Left colon (tissue), 2 donors: ENCODE data around the gene PRLR. TPM values are rescaled to one million over a fixed set of nuclear protein-coding genes. Genes with fewer than 3 reads are reported as not detected.
A peak's percentile ranks its signal among the peaks of the same experiment; 100 is the strongest.
"Not testable (repeated sequence)": the region's sequence is repeated elsewhere in the genome, so short reads cannot be mapped to it uniquely, and the experiment has no call there.

Experiments used
- ATAC-seq: fragments of 200-7000 bp; cut with Tn5 transposase; one replicate; pipeline ENCODE4 v1.9.1; 2020; ENCODE audit warnings: mild to moderate bottlenecking, moderate library complexity
- DNase-seq, 2 donors: peaks; one replicate each; pipeline ENCODE4 v3.0.0-alpha.2; 2020
- intact Hi-C, 2 donors: fragments of 100-400 bp; cut with DNase I in 1 of 2; cut with micrococcal nuclease in 1 of 2; formaldehyde crosslinking; loops; one replicate each; pipeline versions ENCODE4 v1.11.2 to v1.14.0; 2022; cut with DNase I, micrococcal nuclease
- total RNA-seq, 2 donors: library from RNA; stranded (reverse); fragmentation: NEBNext Ultra II Directional; extraction: Animal tissue kit (Norgen Biotek cat#: 25700); gene quantifications; one replicate each; pipeline ENCODE4 v1.2.1, GENCODE V29; 2021
- donor health status: DM: no; HTN: no; CAD: no.
- donor health status: DM: yes; HTN: yes; CAD: no.

The PRLR gene
- total RNA-seq, 2 donors from 2014 or later, result 28.6 to 41.9 TPM

DNA sequence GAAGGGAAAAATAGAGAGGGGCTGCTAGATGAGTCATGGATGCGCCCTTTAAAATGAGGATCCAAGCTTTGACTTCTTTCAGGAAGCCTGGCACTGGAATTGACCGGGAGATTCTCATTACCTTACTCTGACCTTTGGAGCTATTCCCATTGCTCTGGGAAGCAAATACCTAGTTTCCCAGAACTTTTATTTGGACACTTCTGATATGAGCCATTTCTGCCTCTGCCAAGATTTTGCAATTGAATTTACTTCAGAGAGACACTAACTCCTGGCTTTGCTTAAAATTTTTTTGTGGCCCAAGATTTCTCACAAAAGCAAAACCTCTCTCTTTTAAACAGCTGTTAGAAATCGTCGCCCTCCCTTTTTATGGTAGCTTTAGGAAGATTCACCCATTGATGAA lies 166.9 kb downstream of the PRLR start:
- intact Hi-C loops, result no loop called here
- no peak for DNase-seq
- ATAC-seq, result no peak

DNA sequence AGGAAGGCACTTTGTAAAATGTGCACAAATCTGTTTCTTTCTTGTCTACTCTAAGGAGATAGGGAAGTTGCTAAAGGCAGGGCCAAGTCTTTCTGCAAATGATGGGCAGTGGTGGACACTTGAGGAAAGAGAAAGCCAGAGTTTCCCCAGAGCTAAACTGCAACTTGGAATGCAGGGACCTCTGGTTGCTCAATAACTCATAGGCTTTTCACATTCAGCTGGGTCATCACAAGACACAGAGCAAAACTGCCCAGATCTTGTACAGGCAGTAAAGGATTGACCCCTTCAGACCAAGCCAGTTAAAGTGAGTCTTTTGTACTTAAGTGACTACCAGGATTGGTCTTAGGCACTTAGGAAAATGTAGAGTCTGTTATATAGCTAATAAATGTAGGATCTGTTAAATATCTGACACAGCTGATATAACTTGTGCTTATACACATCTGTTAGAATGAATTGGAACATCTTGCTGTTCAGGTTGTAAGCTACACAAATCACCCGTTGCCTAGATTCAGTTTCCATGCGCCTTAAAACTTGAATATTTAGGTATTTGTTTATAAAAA lies 169.0 kb downstream of the PRLR start:
- no peak for ATAC-seq

DNA sequence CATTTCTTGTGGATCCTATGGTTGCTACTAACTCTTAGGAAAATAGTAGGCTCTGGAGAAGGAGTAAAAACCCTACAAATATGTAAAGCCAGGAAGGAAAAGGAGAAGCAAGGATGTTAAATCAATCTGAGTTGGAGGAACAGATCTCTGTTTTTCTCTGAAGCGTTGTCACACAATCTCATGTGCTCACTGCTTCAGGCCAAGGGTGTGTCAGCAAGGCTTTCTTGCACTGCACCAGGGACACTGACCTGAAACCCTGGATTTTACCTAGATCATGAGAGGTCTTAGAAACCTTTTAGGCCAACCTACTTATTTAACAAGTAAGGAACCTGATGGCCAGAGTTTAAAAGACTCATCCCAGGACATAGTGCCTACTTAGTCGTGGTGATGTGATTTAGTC lies 170.1 kb downstream of the PRLR start:
- DNase-seq, result no peak
- no peak for ATAC-seq
- intact Hi-C loops, result no loop called here

More for the DNA sequence above, 169.0 kb downstream of the PRLR start:
- intact Hi-C loops, result no loop called here
- DNase-seq, result no peak

DNA sequence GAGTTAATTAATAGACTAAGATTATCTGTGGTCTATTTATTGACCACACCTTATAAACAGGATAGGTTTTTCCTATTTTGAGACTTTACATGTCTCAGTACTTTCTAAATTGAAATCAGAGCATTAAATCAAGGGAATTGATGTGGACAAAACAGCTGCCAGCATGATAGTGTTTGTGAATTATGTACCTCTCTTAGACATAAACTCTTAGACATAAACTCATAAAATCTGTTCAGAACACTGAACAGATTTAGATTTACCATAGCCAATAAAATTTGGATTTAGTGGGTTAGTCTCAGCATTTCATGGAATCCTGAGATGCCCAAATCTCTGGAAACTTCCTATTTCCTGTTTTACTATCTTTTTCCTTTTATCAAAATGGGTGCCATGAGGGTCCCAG lies 171.0 kb downstream of the PRLR start:
- intact Hi-C loops, result no loop called here
- no peak for ATAC-seq
- DNase-seq, result no peak

DNA sequence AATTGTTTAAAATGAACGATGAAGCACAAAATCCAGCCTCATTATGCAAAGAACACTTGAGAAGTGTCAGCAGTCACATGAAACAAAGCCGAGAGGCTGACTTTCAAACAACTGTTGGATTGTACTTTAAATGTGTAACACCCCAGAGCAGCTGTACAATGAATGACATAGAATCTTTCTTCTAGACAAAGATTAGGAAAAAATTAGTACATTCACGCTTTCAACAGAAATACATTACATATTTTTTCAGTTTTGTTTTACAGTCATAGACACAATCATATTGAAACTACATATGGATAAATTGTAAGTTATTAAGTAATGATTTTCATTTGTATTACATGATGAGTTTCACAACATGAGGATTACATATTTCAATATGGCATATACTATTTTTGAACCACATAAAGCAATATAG lies 171.9 kb downstream of the PRLR start:
- DNase-seq, result no peak
- no peak for ATAC-seq
- intact Hi-C loops, result no loop called here

DNA sequence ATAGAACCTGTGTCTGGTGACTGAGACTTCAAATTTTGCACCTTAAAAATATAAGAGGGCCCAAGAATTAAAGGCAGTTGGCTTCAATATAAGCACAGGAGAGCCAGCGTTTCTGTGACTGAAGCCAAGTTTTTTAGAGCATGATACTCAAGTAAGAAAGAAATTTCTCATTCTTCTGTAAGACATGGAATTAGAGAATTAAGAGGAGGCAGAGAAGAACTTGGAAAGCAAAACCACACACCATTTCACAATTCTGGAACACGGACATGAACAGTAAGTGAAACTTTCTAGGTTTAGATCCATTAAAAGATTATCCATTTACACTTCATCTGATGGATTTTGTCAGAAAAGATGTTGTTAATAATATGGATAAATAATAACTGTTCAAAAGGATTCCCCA lies 173.6 kb downstream of the PRLR start:
- ATAC-seq (no peak), DNase-seq (no peak)
- intact Hi-C loops, result no loop called here

DNA sequence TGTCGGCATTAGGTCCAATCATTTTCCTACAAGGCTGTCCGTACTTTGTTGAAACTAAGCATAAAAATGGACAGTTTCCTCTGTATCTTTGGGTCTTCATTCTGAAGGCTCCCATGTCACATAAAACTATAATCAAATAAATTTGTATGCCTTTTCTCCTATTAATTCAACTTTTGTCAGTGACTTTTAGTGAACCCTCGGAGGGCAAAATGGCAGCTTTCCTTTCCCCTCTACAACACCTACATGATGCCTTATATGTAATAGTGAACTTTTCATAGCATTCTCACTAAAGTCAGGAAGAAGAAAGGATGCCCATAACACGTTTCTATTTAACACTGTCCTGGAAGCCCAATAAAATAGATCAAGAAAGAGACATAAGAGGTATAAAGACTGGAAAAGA lies 177.4 kb downstream of the PRLR start:
- ATAC-seq (no peak), DNase-seq (no peak)
- intact Hi-C loops, result no loop called here

DNA sequence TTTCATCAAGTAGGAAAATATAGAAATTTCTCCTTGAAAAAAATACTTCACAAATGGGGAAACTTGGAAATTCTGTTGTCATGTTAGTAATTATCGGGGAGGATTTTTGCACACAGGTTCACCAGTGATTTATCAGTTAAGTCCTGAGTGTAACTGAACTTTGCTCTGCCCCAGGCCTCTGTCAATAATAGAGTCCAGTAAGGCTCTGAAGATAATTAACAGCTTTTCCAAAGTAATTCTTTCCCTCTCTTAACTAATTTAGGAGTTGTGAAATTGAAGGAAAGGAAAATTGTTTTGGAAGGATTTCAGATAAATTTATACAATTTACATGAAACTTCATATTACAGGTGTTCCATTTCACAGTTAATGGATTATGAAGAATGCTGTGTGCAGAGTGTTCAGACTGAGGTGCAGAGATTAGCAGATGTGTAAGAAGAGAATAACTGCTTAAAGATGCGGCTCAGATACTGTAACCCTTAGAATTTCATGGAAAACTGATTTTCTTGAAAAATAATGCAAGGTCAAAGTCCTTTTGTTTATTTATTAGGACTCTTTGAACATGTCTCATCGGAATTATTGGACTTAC lies 179.7 kb downstream of the PRLR start:
- no peak for ATAC-seq
- intact Hi-C loops, result no loop called here
- DNase-seq, result no peak

DNA sequence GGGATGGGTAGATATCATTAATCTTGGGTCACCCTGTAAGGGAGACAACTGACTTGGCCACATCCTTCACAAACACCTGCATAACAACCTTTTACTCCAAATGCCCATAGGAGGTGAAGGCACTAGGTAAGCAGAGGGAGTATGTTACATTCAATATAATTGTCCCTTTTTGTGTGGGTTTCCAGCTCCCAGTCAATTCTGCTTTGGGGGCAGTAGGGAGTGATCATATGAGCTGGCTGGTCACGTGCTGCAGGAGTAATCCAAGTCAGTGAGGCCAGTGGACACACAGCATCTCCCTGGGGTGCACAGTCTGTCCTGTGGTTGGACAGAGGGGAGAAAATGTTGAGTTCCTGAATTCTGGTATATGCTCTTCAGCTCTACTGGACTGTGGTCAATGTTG lies 181.4 kb downstream of the PRLR start:
- no peak for ATAC-seq
- DNase-seq, result no peak
- intact Hi-C loops, result no loop called here

DNA sequence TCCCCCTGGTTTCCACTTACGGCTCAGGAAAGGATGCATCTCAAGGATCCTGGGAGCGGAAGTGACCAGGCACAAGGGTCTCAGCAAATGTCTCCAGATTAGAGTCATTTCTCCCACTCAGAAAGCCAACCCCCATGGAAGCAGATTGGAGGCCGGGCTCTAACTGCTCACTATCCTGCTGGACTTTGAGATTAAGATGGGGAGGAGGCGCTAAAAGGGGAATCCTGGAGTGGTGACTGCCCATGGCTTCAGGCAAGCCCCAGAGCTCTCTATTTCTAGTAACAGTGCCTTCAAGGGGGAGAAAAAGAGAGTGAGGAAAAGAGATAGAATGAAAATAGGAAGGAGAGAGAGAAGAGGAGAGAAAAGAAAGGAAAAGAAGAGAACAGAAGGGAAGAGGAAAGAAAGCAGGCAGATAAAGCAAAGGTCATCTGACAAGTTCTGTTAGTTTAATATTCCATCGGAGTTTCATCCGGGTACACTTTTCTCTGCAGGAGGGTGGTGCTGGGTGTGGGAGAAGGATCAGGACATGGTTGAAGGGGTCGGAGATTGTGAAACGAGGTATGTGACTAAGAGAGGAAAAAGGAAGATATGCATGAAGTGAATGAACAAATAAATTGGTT lies 182.4 kb downstream of the PRLR start, which contains the start of gene AGXT2:
Gene AGXT2 (minus strand): TSS at position 165 of the 620 bp plus-strand sequence. CDS start 57 bp downstream, at position 108.
- ATAC-seq, result peak; percentile 66
- no peak for DNase-seq
- intact Hi-C loops, result no loop called here

DNA sequence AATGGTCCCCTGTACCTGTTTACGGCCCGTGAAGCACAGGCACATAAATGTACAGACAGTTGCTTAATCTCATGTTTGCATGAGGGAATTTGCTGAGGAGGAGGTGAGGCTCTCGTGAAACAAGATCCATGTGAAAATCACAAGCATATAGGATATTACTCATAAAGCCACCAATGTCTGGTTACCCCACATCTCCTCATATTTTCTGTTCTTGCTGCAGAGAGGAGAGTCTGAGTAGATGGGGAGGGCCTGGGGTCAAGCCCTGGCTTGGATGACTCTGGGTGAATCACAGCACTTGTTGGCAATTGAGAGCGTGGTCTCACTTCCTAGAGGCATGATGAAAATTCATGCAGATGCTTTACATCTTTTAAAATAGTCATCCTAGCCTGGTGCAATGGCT lies 183.5 kb downstream of the PRLR start:
- no peak for DNase-seq
- ATAC-seq, result no peak
- intact Hi-C loops, result no loop called here

DNA sequence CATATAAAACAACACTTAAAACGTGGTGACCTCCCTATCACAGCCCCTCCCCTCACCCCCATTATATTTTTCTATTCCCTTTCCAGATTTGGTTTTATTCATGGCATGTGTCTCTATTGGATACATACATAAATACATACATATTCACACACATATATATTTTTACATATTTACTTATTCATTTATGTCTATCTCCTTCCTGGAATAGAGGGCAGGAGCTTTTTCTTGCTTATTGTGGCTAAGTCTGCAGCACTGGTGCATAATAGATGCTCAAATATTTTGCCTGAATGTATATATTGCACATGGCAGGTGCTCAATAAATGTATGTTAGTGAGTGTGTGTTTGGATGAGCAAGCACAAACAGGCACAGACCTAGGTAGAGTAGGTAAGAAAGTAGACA lies 185.0 kb downstream of the PRLR start:
- ATAC-seq, result no peak
- intact Hi-C loops, result no loop called here
- no peak for DNase-seq

DNA sequence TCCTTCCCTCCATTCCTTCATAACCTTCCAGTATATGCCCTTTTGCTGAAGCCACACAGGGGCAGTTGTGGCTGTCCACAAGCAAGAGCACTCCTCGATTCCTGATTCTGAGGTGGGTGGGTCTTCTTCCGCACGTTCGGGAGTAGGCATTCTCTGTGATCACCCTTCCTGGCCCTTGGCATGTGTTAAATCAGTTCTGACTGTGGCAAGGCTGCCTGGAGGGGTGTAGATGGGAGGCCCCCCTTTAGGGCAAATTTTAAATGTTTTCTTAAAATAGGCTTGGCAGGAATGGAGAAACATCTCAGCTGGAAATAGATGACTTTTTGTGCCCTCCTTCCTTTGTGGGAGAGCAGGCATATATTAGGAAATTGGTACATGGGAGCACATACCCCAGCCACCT lies 185.6 kb downstream of the PRLR start:
- intact Hi-C loops, result no loop called here
- ATAC-seq (no peak), DNase-seq (no peak)

DNA sequence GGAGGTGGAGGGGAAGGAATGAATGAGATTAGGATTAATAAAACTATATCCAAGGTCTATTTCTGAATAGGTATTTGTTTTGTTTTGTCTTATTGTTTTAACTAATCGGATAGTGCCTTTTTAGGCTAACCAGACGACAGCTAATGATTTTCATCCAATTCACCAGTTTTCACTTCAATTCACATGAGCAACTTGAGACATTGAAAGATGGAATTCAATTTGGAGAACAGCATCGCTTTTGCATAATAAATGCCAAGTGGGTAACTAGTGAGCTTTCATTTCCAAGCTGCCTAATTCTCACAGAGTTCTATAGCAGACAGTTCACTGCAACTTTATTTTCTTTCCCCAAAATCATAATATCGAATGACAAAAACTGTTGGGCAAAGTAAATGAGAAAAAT lies 187.5 kb downstream of the PRLR start:
- ATAC-seq, result no peak
- DNase-seq, result no peak
- intact Hi-C loops, result no loop called here

DNA sequence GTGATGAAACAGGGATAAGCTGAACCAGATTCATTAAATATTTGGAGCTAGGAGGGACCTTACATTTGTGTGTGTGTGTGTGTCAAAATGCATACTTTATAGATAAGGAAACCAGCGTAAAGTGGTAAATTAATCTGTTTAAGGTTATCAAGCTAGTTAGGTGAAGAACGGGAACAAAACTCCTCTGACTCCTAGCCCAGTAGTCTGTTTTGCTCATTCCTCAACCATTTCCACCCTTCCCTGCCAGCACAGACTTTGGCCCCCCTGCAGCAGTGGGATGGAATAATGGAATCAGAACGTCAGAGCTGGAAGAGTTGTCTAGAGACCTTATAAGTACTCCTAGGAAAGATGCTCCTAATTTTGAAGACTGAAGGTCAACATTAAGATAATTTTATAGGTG lies 189.0 kb downstream of the PRLR start:
- ATAC-seq, result no peak
- no peak for DNase-seq
- intact Hi-C loops, result no loop called here

DNA sequence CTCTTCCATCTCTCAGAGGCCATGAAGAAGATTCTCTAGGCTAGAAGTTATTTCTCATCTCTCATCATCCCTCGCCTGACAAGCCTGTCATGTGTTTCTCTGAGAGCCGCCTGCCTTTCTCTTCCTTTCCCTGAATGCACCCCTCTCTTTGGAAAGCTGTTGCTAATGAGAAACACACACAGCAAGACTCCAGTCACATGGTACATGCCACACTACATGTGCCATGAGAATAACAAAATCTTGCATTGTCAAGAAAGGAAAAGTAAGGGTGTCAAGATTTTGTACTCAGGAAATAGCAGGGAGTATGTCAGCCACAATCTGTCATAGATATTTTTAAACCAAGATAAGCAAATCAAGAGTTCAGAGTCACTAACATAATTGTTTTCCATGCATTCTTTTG lies 191.4 kb downstream of the PRLR start:
- DNase-seq, result no peak
- ATAC-seq, result no peak
- intact Hi-C loops, result no loop called here

DNA sequence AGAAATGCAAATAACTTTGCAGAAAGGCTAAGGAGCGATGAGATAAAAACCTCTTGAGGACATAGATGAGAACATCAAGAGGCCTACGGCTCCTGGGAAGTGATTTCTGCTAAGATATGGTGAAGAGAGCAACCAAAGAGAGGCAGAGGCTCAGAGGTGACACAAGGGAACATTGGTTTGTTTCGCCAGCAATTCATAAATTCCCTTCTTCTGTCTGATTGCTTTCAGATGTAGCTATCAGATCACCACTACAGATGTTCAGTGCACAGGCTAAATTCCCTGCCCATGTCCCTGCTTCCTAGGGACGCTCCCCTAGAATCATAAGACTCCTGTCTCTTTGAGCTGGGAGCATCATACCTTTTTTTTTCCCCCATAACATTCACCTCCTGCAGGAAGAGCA lies 193.8 kb downstream of the PRLR start:
- intact Hi-C loops, result no loop called here
- ATAC-seq (no peak), DNase-seq (no peak)

DNA sequence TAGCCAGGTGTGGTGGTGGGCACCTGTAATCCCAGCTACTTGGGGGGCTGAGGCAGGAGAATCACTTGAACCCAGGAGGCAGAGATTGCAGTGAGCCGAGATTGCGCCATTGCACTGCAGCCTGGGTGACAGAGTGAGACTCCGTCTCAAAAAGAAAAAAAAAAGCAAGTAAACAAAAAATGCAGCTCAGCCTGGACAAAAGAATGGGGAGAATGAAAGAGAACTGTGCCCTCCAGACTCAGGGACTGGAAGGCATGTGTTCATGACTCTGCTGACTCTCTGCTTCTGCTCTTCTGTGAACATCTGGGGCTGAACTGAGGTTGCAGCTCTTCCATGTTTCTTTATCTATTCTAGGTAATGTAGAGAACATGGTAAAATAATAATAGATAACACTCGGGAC lies 194.4 kb downstream of the PRLR start:
- ATAC-seq, DNase-seq, intact Hi-C loops: not testable (repeated sequence)

DNA sequence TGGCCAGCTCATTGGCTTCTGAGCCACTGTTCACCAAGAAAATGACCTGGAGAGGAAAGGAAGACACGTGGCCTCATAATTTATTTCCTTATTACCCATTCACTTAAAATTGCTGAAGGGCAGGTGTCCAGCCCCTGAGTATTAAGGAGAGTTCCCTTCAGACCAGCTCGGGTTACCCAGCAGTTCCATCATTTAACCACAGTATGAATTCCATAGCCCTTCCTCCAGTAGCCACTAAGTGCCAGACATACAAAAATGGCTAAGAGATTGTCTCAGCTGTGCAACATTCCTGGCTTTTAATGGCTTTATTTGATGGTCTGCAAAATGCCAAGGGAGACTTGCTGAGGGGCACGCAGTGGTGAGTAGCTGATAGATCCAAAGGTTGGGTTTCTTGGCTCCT lies 195.0 kb downstream of the PRLR start:
- DNase-seq (no peak), ATAC-seq (no peak)
- intact Hi-C loops, result no loop called here

DNA sequence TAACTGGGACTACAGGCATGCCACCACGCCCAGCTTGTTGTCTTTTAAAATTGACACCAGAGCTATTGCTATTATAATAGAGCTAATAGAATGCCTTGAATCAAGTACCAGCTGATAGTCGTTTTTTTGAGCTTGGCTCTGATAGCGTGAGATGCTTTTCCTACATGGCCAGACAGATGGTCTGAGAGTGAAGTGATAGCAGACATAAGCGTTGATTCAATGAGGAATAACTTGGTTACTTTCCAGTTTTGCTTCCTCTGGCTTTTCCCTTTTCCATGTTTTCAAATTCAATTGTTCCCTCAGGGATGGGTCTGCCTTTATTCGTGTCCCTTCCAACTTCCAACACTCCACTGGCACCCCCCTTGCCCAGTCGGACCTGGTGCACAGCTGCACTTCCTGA lies 197.9 kb downstream of the PRLR start:
- ATAC-seq, result no peak
- no peak for DNase-seq
- intact Hi-C loops, result no loop called here

DNA sequence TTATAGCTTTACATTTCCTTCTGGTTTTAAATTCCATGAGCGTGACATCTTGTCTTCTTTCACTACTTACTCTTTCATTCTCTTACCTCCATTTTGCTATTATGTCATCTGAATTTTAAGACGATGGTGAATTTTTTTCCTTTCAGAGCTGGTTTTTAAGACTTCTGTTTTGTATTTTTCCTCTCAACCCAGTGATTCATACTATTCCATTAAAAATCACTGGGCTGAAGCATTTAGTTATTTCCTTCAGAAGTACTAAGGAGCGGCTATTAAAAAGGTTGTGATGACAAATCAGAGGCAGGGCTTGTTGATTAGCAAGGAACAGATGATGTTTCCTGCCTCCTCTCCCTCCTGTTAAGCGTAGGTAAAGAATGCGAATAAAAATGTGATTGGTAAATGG lies 199.0 kb downstream of the PRLR start:
- intact Hi-C loops, result no loop called here
- ATAC-seq (no peak), DNase-seq (no peak)
